UCSD-AML1 (cell line): ENCODE data around the gene SPATA25.

Source experiments
- DNase-seq: peaks from one replicate; lab custom pipeline; 2025; ENCODE audit not compliant: unreplicated experiment; lab: John Stamatoyannopoulos, UW

SPATA25 gene

DNA sequence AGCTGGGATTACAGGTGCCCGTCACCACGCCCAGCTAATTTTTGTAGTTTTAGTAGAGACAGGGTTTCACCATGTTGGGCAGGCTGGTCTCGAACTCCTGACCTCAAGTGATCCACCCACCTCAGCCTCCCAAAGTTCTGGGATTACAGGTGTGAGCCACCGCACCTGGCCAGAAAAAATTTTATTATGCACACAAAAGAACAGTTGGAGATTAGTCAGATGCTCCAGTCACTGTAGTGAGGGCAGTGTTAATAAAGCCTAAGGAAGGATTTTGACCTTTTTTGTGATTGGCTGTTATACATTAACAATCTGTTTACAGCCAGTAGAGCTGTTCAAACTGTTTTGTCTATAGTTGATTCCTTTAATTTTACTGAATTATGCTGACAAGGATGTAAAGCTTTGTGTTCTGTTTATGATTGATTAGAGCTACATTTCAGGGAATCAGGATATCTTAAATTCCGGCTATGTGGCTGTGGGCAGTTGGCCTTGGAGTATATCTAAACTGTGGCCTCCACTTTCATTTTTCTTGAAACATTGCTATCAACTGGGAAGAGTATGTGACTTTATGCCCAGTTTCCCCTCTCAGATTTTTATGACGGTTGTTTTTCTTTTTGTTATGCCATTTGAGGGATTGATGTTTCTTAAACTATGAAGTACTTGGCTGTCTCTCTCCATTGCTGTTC lies 20.1 kb downstream of the SPATA25 start:
- no peak for DNase-seq

DNA sequence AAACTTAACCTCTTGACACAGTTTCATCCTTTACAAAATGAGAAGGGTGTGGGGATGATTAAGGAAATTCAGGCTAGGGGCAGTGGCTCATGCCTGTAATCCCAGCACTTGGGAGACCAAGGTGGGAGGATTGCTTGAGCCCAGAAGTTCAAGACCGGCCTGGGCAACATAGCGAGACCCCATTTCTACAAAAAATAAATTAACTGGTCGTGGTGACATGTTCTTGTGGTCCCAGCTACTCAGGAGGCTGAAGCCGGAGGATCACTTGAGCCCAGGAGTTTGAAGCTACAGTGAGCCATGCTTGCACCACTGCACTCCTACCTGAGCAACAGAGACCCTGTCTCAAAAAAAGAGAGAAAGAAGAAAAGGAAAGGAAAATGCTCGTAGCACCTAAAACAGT lies 21.0 kb downstream of the SPATA25 start:
- no peak for DNase-seq

DNA sequence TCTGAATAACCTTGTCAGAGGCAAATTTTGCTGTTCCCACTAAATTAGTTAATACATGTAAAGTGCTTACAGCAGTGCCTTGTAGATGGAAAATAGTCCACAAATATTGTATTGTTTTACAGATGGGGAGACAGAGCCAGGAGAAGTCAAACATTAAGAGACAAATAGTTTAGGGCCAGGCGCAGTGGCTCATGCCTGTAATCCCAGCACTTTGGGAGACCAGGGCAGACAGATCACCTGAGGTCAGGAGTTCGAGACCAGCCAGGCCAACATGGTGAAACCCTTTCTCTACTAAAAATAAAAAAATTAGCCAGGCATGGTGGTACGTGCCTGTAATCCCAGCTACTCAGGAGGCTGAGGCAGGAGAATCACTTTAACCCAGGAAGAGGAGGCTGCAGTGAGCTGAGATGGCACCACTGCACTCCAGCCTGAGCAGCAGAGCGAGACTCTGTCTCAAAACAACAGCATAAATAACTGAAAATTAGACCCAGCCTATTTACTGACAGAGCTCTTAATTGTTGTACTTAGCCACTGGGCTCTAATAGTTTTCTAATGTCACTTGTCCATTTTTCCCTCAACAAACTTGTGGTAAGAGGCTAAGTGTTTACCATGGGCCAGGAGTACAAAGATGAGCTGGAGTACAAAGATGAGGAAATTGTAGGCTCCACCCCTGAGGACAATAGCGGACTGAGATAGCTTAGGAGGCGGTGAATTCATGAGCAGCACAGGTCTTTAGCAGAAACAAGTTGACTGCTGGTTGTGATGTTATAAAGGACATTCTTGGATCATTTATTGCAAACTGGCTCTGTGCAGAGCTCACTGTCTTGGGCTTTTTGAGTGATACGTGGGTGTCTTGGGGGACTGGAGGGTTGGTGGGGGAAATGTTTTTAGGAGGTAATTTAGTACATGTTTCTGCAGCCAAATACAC lies 23.6 kb downstream of the SPATA25 start:
- DNase-seq, result no peak

DNA sequence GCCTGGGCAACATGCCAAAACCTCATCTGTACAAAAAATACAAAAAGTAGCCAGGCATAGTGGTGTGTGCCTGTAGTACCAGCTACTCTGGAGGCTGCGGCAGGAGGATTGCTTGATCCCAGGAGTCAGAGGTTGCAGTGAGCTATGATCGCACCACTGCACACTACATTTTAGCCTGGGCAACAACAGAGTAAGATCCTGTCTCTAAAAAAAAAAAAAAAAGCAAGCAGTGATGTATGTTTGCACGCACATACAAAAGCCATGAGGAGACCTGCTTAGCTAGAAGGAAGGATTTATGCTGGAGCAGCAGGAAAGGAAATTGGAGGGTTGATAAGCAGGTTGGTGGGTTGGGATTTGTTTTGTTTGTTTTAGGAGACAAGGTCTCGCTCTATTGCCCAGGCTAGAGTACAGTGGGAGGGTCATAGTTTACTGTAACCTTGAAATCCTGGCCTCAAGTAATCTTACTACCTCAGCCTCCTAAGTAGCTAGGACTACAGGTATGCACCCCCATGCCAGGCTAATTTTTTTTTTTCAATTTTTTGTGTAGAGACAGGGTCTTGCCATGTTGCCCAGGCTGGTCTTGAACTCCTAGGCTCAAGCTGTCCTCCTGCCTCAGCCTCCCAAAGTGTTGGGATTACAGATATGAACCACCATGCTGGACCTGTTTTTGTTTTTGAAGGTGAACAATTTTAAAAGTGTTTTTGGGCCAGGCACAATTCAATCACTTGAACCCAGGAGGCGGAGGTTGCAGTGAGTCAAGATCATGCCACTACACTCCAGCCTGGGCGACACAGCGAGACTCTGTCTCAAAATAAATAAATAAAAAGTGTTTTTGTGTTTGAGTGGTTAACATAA lies 26.0 kb downstream of the SPATA25 start:
- no peak for DNase-seq

DNA sequence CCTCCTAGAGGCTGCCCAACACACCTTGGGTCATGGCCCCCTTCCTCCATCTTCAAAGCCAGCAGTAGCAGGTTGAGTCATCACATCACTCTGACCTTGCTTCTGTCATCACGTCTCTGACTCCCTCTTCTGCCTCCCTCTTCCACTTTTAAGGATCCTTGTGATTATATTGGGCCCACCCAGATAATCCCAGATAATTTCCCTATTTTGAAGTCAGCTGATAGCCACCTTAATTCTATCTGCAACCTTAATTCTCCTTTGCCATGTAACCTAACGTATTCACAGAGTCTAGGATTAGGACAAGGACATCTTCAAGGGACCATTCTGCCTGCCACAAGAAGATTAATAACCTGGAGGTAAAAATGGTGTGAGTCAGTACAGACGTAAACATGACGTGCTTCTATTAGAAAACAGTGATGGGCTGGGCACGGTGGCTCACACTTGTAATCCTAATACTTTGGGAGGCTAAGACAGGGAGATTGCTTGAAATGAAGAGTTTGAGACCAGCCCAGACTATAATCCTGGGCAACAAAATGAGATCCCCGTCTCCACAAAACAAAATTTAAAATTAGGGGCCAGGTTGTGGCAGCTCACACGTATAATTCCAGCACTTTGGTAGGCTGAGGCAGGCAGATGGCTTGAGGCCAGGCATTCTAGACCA lies 26.7 kb downstream of the SPATA25 start:
- DNase-seq, result no peak

DNA sequence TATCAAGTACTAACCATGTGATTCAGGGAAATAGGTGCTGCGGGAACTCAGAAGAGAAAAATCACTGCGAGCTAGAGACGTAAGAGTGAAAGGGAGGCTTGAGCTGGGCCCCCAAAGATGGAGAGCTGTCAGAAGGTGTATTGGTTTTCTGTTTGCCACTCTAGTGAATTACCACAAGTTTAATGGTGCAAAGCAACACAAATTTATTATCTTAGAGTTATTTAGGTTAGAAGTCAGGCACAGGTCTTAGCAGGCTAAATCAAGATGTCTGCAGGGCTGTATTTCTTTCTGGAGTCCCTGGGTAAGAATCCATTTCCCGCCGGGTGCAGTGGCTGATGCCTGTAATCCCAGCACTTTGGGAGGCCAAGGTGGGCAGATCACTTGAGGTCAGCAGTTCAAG lies 27.5 kb downstream of the SPATA25 start:
- DNase-seq, result no peak

DNA sequence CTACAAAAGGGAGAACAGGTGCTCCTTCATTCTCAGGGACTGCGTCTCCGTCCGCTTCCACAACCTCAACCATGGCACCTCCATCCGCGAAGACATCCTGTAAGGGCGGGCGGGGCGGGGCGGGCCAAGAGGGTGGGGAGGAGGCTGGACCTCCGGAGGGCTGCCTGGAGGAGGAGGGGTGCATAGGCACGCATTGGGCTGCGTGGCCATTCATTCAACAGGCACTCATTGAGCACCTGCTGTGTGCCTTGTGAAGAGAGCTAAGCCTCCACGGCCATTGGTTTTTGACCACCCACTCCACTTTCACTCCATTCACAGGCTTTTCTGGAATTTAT lies 29.6 kb downstream of the SPATA25 start:
- DNase-seq, result no peak

DNA sequence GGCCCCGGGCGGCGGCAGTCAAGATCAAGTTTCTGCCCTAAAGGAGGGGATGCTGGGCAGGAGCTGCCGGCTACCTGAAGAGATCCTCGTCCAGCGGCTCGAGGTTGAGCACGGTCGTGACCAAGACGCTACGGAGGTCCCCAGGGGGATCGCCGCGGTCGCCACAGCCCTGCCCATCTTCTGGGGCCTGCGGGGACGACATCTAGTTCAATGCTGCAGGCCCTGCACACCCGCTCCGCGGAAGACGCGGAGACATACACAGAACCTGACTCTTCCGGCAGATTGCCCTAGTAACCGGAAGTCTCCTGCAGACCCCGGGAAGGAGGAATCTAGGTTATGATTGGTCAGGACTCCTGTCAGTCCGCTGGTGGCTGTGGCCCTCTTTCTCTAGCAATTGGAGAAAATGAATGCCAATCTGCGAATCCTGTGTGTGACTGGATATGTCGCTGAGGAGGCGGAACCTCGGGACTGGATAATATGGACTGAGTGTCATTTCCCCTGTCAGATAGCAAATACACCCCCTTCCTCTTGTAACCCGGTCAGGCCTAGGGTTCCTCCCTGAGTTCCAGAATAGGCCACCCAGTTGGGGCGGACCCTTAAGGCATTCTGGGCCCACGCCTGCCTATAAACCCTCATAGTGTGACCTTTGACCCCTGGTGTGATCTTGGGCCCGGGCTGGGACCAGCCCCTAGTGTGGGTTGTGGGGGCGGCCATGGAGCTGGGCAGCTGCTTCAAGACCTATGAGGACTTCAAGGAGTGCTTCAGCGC lies 30.1 kb downstream of the SPATA25 start, which contains the start of the genes ACOT8 and ZSWIM3:
TSS of gene ACOT8 (minus strand) at position 279 of the 768 bp plus-strand sequence. CDS start at position 202, 77 bp downstream.
TSS of gene ZSWIM3 (plus strand) at position 501 of the 768 bp plus-strand sequence. CDS start at position 713, 212 bp downstream.
- DNase-seq, result peak; percentile 90

DNA sequence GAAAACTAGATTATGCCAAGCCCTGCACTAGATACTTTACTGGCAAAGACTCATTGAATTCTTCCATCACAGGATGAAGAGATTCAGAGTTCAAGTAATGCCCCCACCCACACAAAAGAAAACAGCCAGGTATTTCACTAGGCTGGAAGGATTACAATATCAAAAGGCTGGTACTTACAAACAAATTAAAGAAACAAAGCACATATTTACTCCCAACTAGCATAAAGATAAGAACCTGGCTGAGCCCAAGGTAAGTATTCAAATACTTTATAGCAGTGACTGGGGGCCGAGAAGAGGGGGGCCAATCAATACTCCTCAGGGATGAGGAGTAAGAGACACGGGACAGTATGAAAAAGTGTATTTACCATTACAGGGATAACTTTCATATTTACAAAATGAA lies 33.9 kb downstream of the SPATA25 start:
- DNase-seq, result no peak

DNA sequence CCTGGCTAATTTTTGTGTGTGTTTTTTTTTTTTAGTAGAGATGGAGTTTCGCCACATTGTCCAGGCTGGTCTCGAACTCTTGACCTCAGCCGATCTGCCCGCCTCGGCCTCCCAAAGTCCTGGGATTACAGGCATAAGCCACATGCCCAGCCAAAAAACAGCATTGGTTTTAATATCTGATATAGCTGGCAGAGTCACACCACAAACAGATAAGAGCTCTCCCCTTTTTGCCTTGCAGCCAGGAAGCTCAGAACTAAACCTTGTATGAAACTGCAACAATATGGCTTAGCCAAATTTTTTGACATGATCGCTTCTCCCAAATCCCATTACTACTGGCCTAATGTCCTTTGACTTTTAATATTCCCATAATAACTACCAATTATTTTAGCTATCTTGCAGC lies 35.1 kb downstream of the SPATA25 start:
- DNase-seq, result no peak

DNA sequence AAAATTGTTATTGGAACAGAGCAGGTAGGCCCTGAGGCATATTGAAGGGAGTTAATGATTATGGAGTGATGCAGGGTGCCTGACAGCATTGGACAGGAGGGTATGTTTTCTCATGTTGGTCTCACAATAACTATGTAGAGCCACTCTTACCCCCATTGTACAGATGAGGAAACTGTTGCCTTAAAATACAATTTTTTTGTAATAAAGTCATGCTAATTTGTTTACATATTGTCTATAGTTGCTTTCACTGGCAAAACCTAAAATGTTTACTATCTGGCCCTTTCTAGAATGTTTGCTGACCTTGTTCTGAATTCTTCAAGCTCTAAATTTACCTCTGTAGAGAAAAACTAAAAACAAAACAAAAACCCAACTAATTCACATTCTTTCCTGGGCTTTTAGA lies 35.9 kb downstream of the SPATA25 start:
- DNase-seq, result no peak

DNA sequence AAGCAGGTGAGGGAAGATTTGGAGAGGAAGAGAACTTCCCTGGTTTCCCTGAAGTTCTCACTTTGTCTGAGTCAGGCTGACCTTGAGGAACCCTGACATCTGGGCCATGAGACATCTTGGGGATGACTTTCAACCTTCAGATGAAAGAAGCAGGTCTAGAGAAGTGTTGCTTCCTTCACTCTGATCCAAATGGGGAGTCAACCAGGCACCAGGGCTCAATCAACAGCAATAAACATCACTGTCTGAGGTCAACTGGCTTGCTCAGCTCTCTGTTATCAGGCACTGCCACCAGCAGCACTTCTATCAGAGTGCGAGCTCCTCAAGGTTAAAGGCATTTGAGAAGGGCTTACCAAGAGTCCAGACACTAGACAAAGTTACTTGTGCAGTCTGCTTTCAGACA lies 36.5 kb downstream of the SPATA25 start:
- DNase-seq, result no peak

DNA sequence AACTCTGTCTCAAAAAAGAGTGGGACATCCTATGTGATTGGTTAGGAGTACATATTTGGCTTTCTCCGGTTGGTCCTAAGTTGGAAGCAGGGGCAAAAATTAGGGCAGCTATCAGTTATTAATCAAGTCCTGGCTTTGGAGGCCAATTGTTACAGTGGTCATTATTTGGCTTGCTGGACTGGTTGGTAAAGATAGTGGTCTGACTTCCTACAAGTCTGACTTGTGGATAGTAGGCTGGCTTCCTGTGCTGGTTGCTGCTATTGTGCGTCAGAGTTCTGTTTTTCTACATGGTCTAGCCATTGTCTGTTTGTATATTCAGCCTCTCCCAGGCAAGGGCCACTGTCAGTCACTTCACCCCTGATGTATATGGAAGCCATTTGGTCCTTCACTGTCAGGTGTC lies 37.2 kb downstream of the SPATA25 start:
- no peak for DNase-seq

DNA sequence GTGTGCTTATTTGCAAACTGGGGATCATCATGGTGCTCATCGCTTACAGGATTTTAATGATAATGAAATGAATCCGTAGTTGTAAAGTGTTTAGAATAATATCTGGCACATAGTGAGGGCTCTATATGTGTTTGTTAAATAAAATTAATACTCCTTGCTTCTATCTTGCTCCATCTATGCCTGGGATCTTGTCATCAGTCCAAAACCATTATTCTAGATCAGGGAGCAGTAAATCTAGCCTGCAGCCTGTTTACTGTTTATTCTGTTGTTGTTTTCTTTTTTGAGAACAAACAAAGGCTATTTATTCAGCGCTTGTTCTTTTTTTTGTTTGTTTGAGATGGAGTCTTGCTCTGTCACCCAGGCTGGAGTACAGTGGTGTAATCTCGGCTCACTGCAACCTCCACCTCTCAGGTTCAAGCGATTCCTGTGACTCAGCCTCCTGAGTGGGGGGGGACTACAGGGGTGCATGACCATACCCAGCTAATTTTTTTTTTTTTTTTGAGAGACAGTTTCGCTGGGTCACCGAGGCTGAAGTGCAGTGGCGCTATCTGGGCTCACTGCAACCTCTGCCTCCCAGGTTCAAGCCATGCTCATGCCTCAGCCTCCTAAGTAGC lies 38.3 kb downstream of the SPATA25 start:
- no peak for DNase-seq

DNA sequence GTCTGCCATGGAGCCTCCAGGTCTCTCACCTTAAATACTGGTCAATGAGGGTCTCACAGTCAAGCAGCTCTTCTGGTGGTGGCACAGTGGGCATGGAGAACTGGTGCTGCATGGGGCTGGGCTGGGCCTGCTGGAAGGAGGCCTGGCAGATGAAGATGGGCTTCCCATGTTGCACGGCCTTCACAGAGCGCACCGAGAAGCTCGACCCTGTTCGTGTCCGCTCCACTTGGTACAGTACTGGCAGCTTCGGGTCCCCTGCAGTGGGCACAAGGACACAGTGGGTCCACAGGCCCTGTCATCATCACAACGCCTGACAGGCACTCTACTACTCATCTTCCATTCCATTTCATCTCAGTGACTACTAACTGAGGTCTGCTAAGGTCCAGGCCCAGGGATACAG lies 39.0 kb downstream of the SPATA25 start:
- DNase-seq, result no peak

DNA sequence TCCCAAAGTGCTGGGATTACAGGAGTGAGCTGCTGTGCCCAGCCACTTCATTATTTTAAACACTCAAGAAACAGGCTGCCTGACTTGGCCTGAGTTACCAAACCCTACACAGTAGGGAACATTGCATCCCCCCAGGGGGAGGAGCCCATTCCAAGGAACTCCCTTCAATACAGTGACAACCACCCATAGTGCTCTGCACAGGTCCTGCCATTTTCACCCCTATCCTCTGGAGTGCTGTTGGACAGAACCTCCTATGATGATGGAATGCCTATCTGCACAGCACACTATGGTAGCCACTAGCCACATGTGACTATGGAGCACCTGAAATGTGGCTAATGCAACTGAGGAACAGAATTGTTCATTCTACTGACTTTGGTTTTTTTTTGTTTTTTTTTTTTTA lies 42.0 kb downstream of the SPATA25 start:
- DNase-seq, result no peak

DNA sequence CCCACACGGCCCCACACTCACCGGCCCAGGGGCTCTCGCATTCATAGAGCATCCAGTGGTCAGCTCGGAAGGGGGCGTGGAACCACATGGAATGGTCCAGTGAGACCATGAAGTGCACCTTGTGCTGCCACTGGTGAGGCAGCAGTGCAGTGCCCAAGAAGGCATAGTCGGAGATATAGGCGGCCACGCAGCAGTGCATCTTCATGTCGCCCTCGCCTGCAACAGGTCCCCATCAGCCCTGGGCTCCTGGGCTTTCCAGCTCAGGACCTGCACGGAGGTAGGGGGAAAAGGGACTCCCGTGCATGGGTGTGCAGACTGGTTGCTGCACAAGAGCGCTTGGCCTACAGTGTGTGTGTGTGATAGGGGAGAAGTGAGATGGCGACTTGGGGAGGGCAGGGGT lies 43.9 kb downstream of the SPATA25 start:
- no peak for DNase-seq

DNA sequence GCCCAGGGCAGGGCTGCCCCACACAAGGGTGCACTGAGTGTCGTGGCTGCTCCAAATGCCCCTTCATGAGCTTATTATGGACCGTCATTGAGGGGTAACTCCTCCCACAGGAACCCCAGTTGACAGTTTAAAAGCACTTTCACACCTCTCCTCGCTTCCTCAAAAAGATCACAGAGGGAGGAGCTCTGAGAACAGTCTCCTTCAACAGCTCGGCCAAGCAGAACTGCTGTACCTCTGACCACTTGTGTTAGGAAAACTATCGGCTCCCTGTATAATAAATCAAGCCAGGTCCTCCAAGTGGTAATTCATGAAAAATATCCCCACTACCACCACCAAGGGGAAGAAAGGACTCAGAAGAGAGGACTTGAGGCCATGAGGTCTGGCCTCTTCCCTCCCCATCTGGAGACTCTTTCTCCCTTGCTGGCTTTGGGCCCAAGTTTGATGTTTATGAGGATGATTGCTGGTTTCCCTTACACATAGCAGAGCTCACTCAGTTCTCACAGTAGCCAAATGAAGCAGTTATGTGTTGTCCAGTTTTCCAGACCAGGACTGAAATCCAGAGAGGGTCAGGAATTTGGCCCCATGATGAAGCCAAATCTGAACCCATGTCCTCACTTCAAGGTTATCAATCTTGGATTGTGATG lies 45.1 kb downstream of the SPATA25 start:
- DNase-seq, result no peak
